Fibroblast of skin of right biceps (primary cell): Measurements from ENCODE around the gene CDC20.
A peak's percentile ranks its signal among the peaks of the same experiment; 100 is the strongest.
"Not testable (repeated sequence)": the region's sequence is repeated elsewhere in the genome, so short reads cannot be mapped to it uniquely, and the experiment has no call there.

Source experiments
- DNase-seq: peaks from one replicate; pipeline ENCODE4 v3.0.0-alpha.2; 2013

The CDC20 gene

GRCh38 chr1:43358121-43358745 lies 548 bp upstream of the CDC20 start:
- peak; percentile 52 for DNase-seq

- DNase-seq = no peak
Measured at GRCh38 chr1:43359696-43360095, 915 bp downstream of the CDC20 start.

GRCh38 chr1:43360616-43361015 lies 1.8 kb downstream of the CDC20 start:
- DNase-seq = no peak

- no peak for DNase-seq
Measured at GRCh38 chr1:43363283-43363934, 4.6 kb downstream of the CDC20 start.

- no peak for DNase-seq
Measured at GRCh38 chr1:43363935-43364525, 5.2 kb downstream of the CDC20 start.

- DNase-seq = no peak
Measured at GRCh38 chr1:43365678-43366077, 6.9 kb downstream of the CDC20 start.

GRCh38 chr1:43366179-43366578 lies 7.4 kb downstream of the CDC20 start:
- no peak for DNase-seq

- DNase-seq = peak; percentile 49
Measured at GRCh38 chr1:43366601-43367025, 7.8 kb downstream of the CDC20 start.

GRCh38 chr1:43367026-43367903 lies 8.5 kb downstream of the CDC20 start:
- DNase-seq = peak; percentile 75

GRCh38 chr1:43367904-43368645 lies 9.3 kb downstream of the CDC20 start, which contains the start of gene ELOVL1:
ELOVL1 (minus strand) TSS chr1:43368011; CDS start chr1:43365609, 2,402 bp downstream.
- peak; percentile 91 for DNase-seq

GRCh38 chr1:43368646-43369020 lies 9.9 kb downstream of the CDC20 start:
- DNase-seq = peak; percentile 43

- DNase-seq = not testable (repeated sequence)
Measured at GRCh38 chr1:43369779-43370178, 11.0 kb downstream of the CDC20 start.

GRCh38 chr1:43370564-43370963 lies 11.8 kb downstream of the CDC20 start:
- DNase-seq = no peak

GRCh38 chr1:43372172-43372571 lies 13.4 kb downstream of the CDC20 start:
- no peak for DNase-seq

- peak; percentile 85 for DNase-seq
Measured at GRCh38 chr1:43373066-43373940, 14.5 kb downstream of the CDC20 start.

- DNase-seq = no peak
Measured at GRCh38 chr1:43376723-43377235, 18.0 kb downstream of the CDC20 start.

GRCh38 chr1:43377831-43378230 lies 19.1 kb downstream of the CDC20 start:
- no peak for DNase-seq

- DNase-seq = no peak
Measured at GRCh38 chr1:43379476-43379875, 20.7 kb downstream of the CDC20 start.

- no peak for DNase-seq
Measured at GRCh38 chr1:43381612-43382011, 22.8 kb downstream of the CDC20 start.

GRCh38 chr1:43382027-43382779 lies 23.4 kb downstream of the CDC20 start:
- no peak for DNase-seq
